ENCODE results near the gene LSAMP. TPM values are rescaled to one million over a fixed set of nuclear protein-coding genes. Genes with fewer than 3 reads are reported as not detected.

The LSAMP gene
- polyA plus RNA-seq, 2 of the 4 experiments (the other 2 are of a cell fraction), result 0.12 to 0.53 TPM

- 42% methylated on average over 5 of the region's 5 CpGs for WGBS (ENCODE audit: missing lambda C conversion rate)
- TF ChIP-seq ATOH8 (CRISPR knock-in tag; IDR thresholded peaks at IDR 0.05; ENCODE audit: low read depth) (no peak), FOSB (CRISPR knock-in tag; IDR thresholded peaks at IDR 0.05) (no peak), HOXA7 (CRISPR knock-in tag; IDR thresholded peaks at IDR 0.05) (no peak), ZSCAN20 (CRISPR knock-in tag; IDR thresholded peaks at IDR 0.05) (no peak)
- DNase-seq (ENCODE audit: low read depth in 1 of 2, low spot score in 1 of 2) (no peak), FAIRE-seq (no peak), ATAC-seq (no peak)
- H3K4me3 ChIP-seq, result no peak overlapping the region
- POLR2A ChIA-PET, result no interaction called here
- H3K9me3 ChIP-seq, result no peaks in the 10 kb centered on the region
- H3K4me1 ChIP-seq, result no peaks in the 10 kb centered on the region
- no peak overlapping the region for H3K27ac ChIP-seq
- H3K4me2 ChIP-seq, result no peak overlapping the region
- CTCF ChIA-PET, result interaction anchor here (1.6 kb wide), 1 partner anchor 8 kb away, joined by 5 read pairs; no protein-coding TSS in a partner anchor
Observed at GRCh38 chr3:116037954-116038911, 407.1 kb downstream of the LSAMP start.

GRCh38 chr3:116035429-116035828, 409.9 kb downstream of the LSAMP start:
- FAIRE-seq, result no peak
- Histone ChIP-seq H3K4me3 (no peak overlapping the region), H3K4me1 (no peaks in the 10 kb centered on the region), H3K9me3 (no peaks in the 10 kb centered on the region), H3K4me2 (no peak overlapping the region), H3K27ac (no peak overlapping the region)
- ChIA-PET CTCF (interaction anchor here (1.4 kb wide), 1 partner anchor 11 kb away, joined by 4 read pairs; no protein-coding TSS in a partner anchor), POLR2A (no interaction called here)
- ATAC-seq, result no peak
- TF ChIP-seq NFE2L2 (conservative IDR thresholded peaks at IDR 0.05; ENCODE audit: low read length), result no peak
- TF ChIP-seq ELK1 (IDR thresholded peaks at IDR 0.05; ENCODE audit: low read depth, low read length), result no peak
- TF ChIP-seq ZNF302 (CRISPR knock-in tag; IDR thresholded peaks at IDR 0.05), result no peak
- TF ChIP-seq USF2 (IDR thresholded peaks at IDR 0.05), result no peak
- TF ChIP-seq POLR2A (IDR thresholded peaks at IDR 0.05; ENCODE audit: low read length), result no peak
- no peak for TF ChIP-seq BHLHE40 (IDR thresholded peaks at IDR 0.05; ENCODE audit: low read depth, low read length)
- DNase-seq (ENCODE audit: low read depth in 1 of 2, low spot score in 1 of 2), result no peak
- 11% methylated on average over 3 of the region's 3 CpGs for WGBS (ENCODE audit: missing lambda C conversion rate)

GRCh38 chr3:116034794-116035193, 410.5 kb downstream of the LSAMP start:
- POLR2A ChIA-PET, result no interaction called here
- H3K4me1 ChIP-seq, result no peaks in the 10 kb centered on the region
- no peak overlapping the region for H3K4me3 ChIP-seq
- no peak overlapping the region for H3K4me2 ChIP-seq
- H3K9me3 ChIP-seq, result no peaks in the 10 kb centered on the region
- ATAC-seq (no peak), DNase-seq (ENCODE audit: low read depth in 1 of 2, low spot score in 1 of 2) (no peak), FAIRE-seq (no peak)
- no peak for TF ChIP-seq FOSL2 (IDR thresholded peaks at IDR 0.05)
- TF ChIP-seq FOSL2 (CRISPR knock-in tag; IDR thresholded peaks at IDR 0.05), result no peak
- TF ChIP-seq POLR2AphosphoS2 (conservative IDR thresholded peaks at IDR 0.05; ENCODE audit: low read length), result no peak
- 13% methylated on average over 1 of the region's 1 CpG for WGBS (ENCODE audit: missing lambda C conversion rate)
- CTCF ChIA-PET, result interaction anchor here (0.8 to 1.4 kb wide), 2 partner anchors 10 to 31 kb away, joined by 3 to 4 read pairs; no protein-coding TSS in a partner anchor
- no peak overlapping the region for H3K27ac ChIP-seq

- FAIRE-seq (no peak), ATAC-seq (no peak), DNase-seq (ENCODE audit: low read depth in 1 of 2, low spot score in 1 of 2) (no peak)
- POLR2A ChIA-PET, result no interaction called here
- TF ChIP-seq TFCP2L1 (CRISPR knock-in tag; IDR thresholded peaks at IDR 0.05) (no peak), ATOH8 (CRISPR knock-in tag; IDR thresholded peaks at IDR 0.05; ENCODE audit: low read depth) (no peak), E2F6 (IDR thresholded peaks at IDR 0.05; ENCODE audit: borderline replicate concordance, low read depth) (no peak), NR3C1 (IDR thresholded peaks at IDR 0.05) (no peak), POLR2AphosphoS2 (conservative IDR thresholded peaks at IDR 0.05; ENCODE audit: low read length) (no peak), MAZ (IDR thresholded peaks at IDR 0.05; ENCODE audit: borderline replicate concordance, low read depth, low read length) (no peak), CEBPB (IDR thresholded peaks at IDR 0.05) (no peak), ELK1 (IDR thresholded peaks at IDR 0.05; ENCODE audit: low read depth, low read length) (no peak), JUNB (IDR thresholded peaks at IDR 0.05) (no peak), RFX5 (IDR thresholded peaks at IDR 0.05) (no peak), RCOR1 (IDR thresholded peaks at IDR 0.05; ENCODE audit: low read depth, low read length) (no peak), HEYL (CRISPR knock-in tag; IDR thresholded peaks at IDR 0.05) (no peak)
- Histone ChIP-seq H3K9me3 (no peaks in the 10 kb centered on the region), H3K4me3 (no peak overlapping the region), H3K4me2 (no peak overlapping the region), H3K27ac (no peak overlapping the region), H3K4me1 (no peaks in the 10 kb centered on the region)
- CTCF ChIA-PET, result interaction anchor here (0.8 to 1.3 kb wide), 2 partner anchors 17 to 31 kb away, joined by 3 read pairs; no protein-coding TSS in a partner anchor
- WGBS (ENCODE audit: missing lambda C conversion rate), result 8% methylated on average over 2 of the region's 2 CpGs
Observed at GRCh38 chr3:116034086-116034485, 411.2 kb downstream of the LSAMP start.
